NCI-H82 treated with DMSO at 0.1 percent for 48 hours (cell line): Measurements from ENCODE around the gene SLC7A5.
A peak's percentile ranks its signal among the peaks of the same experiment; 100 is the strongest.
"Not testable (repeated sequence)": the region's sequence is repeated elsewhere in the genome, so short reads cannot be mapped to it uniquely, and the experiment has no call there.

ENCODE experiments used
- DNase-seq: peaks from one replicate; lab custom pipeline; 2025; ENCODE audit not compliant: unreplicated experiment; lab: John Stamatoyannopoulos, UW

SLC7A5 gene

DNA sequence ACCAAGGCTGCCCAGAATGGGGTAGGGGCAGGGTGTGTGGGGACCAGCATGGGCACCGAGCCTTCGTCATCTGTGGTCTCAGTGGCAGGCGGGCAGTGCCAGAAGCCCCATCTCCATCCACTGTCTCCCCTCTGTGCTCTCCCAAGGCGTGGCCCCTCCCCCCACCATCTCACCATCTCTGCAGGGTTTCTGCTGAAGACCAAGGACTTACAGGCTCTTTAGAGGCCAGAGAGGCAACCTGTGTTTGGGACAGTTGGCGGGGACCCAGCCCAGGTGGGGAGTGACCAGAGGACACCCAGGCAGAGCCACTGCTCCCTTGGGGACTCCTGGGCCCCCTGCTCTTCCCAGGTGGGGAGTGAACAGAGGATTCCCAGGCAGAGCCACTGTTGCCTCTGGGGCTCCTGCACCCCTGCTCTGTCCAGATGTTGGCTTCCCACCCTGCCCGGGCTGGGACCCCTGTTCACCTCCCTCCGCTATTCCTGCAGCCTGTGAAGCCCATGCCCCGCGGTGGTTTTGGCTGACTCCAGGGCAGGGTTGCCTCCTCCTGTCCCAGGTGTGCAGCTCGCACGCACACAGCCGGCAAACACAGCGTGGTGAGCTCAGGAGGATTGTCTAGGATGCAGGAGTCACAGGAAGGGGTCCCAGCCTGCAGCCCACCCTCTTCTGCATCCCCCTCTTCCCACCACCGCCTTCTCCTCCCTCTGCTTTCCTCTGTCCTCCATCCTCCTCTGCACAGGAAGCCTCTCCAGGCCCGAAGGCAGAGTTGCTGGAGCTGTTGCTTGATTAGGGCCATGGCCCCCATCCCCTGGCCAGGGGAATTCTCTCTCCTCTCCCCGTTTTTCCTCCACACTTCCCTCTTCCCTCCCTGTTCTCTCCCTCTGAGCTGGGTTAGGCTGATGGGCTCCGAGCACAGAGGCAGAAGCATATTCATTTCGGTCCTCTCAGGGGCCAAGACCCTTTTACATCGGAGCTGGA lies 45.0 kb downstream of the SLC7A5 start:
- DNase-seq = no peak

DNA sequence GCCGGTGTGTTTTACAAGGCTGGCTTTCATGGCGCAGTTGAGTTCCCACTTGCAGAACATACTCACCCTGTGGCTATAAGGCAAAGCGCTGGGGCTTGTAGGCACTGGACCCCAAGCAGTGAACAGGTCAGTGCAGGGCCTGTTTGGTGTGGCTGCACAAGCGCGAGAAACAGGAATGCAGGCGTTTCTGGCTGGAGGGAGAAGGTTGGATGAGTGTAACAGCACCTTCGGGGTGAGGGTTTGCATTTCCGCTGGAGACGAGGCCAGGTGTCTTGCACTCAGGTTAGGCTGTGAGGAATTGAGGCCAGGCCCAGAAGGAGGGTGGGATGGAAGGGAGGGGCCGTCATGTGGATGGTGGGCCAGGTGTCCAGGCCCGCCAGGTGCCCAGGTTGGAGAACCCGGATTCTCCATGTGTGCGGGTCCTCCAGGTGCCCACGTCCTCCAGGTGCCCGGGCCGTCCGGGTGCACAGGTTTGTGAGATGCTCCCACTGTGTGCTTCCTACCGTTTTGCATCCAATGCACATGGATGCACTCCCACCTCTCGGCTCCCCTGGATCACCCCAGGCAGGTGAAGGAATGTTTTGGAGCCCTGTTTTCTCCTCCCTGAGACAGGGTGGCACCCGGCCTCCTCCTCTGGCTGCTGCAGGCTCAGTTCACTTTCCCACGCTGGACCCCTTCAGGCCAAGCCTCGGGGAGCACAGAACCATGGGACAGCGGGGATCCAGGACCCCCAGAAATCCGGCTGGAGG lies 46.0 kb downstream of the SLC7A5 start:
- no peak for DNase-seq

DNA sequence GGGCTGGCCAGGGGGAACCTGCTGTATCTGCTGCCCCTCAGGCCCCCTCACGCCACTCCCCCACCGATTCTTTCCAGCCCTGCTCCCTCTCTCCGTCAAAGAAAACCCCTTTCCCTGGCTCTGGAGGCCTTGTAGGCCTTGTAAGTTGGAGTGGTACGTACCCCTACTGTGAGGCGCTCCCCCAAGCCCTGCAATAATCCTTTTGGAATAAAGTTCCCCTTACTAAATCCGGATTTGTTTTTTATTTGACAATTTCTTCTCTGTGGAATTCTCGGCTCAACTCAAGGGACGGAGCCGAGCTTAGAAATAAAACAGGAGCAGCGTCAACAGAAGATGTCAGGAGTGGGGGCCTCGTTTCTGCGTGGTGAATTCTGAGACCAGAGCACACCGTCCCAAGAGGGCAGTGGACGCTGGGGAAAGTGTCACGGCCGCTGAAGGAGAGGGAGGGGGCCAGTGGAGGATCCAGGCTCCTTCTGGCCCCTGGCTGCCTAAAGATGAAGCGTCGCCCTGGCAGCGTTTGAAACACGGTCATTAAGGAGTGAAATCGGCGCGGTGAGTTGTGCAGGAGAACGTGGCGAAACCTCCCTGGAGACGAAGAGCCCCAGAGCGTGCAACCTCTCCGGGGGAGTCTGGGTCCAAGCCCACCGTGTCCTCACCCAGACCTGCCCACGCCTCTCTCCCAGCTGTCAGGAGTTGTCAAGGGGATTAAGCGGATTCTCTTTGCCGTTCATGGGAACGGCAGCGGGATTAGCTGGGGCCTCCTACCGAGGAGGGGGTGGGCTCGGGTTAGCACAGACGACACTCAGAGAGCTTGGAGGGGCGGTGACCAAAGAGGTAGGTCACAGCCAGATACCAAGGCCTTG lies 47.0 kb downstream of the SLC7A5 start:
- DNase-seq = peak; percentile 91

DNA sequence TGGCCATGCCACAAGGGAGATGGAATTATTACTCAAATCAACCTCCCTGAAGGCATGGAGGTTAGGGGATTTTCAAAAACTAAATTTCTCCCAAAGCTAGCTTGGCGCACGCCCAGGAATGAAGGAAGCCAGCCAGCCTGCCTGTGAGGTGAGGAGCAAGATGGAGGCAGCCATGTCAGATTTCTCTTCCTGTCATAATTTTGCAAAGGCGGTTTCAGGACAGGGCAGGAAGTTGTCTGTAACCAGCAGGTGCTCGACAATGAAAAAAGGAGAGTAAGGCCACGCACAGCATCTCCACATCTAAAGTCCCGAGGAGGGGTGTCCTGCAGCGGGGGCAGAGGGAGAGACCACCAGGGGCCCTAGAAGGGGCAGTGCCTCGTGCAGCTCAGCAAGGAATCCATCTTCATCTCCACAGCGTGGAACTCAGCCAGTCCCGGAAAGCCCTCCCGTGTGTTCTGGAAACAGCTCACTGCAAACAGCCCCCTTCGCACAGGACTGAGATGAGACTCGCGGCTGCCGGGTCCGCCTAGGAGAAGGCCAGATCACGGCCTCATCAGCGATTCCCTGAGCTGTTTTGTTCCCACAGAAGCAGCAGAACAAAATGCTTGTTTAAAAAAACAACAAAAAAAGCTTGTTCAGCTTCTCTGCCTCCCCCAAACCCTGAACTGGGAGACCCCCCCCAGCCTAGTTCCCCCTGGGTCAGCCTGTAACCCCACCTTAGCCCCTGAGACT lies 47.8 kb downstream of the SLC7A5 start:
- no peak for DNase-seq

DNA sequence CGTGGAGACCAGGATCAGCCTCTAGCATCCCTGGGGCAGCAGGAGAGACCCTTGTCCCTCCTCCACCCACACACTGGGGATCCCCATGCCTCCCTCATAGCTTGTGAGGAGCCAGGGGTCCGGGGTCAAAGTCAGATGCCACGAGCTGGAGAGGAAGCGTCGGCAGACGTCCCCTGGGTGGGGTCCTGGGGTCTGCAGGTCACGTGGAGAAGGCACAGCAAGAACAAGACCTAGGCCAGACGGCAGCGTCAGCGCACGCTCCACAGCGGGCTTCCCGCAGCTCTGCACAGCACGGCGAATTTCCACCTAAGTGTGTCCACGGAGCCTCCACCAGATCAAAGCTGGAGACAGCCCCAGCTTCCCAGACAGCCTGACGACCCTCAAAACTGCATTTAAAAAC lies 49.3 kb downstream of the SLC7A5 start:
- no peak for DNase-seq

DNA sequence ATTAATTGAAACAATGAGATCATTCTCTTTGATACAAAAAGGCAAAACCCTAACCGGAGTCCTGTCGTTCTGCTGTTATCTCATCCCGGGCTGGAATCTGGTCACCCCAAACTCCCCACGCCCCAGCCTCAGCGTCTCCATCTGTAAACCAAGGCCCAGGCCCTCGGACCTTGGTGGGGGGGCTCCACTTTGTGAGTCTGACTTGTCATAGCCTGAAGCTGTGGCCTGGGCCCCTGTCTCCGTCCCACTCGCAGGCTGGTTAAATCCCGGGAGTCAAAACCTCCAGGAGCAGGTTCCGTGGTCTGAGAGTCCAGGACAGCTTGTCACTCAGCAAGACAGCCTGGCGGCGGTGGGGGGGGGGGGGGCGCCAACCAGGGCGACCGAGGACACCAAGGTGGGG lies 50.0 kb downstream of the SLC7A5 start:
- DNase-seq = no peak

DNA sequence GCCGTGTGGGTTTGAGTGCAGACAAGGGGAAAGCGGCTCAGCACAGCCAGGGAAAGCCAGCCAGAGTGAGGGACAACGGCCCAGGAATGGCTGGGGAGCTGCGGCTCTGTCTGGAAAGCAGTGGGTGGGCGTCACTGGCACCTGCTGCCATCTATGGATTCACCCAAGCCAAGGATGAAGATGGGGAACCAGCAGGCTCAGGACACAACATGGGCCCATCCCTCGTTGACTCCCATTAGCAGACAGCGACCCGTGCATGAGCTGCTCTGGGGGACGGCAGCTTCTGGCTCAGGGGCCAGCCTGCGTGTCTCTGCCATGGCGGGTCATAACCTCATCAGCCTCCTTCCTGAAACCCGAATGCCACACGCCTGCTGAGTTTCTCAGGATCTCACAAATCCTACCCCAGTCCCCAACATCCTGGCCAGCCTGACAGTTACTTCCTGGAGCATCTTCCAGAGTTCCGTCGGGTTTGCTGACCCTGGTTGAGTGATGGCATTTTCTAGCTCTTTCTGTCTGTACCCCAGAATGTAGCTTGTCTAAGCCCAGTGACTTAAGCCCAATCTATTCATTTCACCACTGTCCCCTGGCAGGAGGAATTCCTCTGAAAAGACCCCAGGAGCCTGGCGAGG lies 50.7 kb downstream of the SLC7A5 start:
- DNase-seq = no peak

DNA sequence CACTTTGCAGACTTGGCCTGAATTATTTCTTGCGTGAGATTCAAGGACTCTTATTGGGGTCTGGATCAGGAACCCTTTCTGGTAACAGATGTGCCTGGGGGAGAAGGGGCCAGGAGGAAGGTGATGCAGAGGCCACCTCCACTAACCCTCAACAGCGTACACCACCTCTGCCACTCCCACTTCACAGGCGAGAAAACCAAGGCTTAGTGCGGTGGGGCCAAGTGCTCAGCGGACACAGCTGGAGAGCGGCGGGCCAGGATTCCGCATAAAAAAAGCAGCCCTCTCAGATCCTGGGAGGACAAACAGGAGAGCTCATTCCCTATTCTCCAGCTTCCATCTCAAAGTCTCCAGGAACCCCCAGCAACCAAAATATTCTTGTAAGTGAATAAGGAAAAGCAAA lies 51.4 kb downstream of the SLC7A5 start:
- DNase-seq = no peak

DNA sequence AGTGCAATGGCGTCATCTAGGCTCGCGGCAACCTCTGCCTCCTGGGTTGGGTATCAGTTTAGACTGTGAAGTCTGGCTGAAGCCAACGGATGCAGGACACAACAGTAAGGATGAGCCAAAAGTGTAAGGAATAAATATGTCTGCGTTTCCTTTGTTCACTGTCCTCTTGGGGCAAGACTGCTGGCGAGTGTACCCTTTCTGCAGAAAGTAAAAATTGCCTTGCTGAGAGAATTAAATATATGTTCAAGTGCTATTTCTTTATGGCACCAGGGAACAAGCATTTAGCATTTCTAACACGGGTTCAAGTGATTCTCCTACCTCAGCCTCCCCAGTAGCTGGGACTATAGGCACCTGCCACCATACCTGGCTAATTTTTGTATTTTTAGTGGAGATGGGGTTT lies 51.9 kb downstream of the SLC7A5 start:
- DNase-seq = not testable (repeated sequence)

DNA sequence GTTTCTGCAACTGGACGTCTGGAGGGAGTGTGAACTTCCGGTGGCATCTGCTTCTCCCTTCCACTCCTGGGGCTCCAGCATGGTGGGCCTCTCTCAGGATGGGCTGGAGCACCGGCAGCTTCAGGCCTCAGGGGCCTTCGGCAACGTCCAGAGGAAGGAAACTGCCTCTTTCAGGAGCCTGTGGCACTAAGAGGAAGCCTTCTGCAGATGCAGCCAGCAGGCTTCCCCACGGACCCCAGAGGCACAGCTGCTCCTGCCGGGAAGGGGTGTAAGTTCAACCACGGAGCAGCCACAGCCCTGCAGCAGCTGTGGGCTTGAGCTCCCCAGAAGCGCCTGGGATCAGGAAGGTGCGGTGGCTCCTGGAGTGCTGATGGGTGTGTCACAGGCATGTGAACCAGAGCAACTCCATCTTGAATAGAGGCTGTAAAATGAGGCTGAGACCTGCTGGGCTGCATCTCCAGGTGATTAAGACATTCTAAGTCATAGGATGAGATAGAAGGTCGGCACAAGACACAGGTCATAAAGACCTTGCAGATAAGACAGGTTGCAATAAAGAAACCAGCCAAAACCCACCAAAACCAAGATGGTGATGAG lies 52.7 kb downstream of the SLC7A5 start:
- DNase-seq = no peak

DNA sequence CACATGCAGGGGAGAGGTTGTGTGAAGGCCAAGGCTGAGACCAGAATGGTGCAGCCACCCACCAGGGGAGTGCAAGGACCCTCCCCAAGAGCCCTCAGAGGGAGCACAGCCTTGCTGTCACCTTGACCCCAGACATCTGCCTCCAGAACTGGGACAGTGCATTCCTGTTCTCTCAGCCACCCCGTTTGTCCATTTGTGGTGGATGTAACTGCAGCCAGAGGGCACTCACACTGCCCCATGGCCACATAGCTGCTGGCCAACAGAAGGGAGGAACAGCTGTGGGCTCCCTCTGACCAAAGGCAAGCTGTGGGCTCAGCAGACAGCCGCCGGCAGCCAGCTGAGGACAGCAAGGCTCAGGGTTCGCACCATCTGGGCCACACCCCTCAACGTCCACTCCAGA lies 53.7 kb downstream of the SLC7A5 start:
- DNase-seq = no peak

DNA sequence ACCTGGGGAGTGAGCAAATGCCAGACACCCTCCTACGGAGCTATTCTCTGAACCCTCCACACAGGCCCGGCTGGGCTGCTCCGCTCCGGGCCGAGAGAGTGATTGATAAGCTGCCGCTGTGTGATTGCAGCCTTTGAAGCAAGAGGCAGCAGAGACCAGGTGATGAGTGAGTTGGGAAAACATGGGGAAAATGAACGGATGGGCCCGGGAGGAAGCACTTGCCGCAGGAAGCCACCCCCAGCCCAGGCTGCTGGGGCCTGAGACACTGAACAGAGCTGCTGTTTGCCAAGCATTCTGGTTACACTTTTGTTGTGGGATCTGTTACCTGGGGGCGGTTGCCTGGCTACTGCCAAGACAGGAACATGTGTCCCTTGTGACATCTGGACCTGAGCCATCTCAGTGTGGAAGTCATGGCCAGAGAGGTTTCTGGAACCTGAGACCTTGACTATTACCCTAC lies 57.1 kb downstream of the SLC7A5 start:
- no peak for DNase-seq

DNA sequence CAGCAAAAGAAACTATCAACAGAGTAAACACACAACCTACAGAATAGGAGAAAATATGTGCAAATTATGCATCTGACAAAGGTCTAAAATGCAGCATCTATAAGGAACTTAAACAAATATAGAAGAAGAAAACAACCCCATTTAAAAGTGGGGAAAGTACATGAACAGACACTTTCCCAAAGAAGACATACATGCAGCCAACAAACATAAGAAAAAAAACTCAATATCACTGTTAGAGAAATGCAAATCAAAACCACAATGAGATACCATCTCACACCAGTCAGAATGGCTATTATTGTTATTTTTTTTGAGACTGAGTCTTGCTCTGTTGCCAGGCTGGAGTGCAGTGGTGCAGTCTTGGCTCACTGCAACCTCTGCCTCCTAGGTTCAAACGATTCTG lies 57.9 kb downstream of the SLC7A5 start:
- DNase-seq = not testable (repeated sequence)

DNA sequence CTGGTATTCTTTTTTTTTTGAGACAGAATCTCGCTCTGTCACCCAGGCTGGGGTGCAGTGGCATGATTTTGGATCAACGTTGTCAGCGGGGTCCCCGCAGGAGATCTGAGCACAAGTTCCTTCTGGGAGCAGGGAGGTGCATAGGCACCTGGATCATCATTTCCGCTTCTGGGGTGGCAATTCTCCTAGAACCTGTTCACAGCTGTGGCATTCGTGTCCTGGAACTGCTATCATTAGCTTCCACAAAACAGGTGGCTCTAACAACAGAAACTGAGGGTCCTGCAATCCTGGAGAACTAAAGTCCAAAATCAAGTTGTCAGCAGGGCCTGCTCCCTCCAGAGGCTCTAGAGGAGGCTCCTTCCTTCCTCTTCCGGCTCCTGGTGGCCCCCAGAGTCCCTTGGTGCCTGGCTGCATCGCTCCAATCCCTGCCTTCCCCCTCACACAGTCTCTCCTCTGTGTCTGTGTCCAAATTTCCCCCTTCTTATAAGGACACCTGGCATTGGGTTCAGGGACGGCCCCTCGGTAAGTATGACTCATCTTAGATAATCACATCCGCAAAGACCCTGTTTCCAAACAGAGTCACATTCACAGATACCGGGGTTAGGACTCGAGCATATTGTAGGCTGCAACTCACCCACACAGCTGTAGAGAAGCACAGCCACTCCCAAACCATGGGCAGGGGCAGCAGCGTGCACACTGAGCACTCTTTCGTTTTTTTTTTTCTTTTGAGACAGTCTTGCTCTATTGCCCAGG lies 60.0 kb downstream of the SLC7A5 start:
- no peak for DNase-seq

DNA sequence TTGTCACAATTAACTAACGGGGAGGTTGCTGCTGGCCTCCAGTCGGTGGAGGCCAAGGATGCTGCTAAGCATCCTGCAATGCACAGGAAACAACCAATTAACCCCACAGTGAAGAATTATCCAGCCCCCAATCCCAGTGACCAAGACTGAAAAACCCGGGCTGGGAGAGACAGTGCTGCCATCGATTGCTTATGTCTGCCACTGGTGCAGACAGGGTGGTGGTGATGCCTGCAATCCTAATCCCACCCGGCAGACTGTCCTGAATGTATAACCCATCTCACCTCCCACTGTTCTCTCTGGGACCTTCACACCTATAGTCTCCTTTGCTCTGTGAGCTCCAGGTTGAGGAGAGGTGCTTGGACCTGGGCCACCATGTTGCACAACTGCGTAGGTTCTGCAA lies 61.2 kb downstream of the SLC7A5 start:
- no peak for DNase-seq

DNA sequence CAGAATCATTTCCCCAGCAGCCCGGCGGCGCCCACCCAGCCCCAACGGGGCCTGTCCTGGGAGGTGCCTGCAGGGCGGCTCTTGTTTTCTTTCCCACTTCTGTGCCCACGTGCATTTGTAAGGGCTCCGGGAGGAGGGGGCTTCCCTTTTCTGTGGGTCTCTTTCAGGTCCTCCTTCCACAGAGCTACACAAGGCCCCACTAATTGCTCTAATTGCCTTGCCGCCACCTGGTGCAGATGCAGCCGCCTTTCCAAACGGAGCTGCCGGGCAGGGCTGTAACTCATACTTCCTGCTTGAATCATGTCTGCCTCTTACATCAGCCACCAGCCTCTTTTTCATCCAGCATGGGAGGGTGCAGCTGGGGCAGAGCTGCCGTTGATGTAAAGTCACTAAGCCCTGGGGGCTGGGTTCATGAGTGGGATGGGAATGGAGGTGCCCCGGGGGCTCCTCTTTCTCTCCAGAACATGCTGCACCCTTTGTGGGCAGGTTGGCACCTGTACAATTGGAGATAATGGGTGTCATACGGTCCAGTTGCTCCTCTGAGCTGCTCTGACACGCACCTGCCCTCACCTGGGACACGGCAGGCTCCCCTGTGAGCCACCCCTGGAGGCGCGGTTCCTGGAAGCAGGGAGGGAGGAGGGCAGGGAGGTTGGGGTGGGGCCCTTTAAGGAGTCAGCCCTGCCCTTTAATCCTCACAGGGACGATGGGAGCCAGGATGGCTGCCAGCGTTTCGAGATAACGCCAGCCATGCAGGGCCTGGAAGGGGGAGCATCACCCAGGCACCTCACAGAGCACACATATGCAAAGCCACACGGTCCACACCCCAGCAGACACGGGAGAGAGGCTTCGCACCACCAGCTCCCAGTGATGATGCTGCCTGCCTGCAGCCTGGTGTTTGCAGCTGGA lies 62.4 kb downstream of the SLC7A5 start:
- DNase-seq = peak; percentile 54

DNA sequence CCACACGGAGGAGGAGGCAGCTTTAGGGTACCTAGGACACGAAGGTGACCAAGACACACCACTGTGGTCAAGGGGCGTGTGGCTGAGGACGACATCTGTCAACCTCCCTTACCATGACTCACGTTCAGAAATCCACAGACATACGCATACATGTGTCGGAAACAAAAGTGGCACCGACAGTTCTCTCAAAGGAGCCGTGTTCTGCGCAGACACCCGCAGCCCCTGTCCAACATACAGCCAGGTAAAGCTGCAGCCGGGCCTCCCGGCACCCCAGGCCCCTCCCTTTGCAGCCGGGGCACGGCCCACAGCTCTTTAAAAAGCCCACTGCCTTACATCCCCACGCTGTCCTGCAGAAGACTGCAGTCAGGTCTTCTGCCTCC lies 63.1 kb downstream of the SLC7A5 start:
- DNase-seq = no peak

DNA sequence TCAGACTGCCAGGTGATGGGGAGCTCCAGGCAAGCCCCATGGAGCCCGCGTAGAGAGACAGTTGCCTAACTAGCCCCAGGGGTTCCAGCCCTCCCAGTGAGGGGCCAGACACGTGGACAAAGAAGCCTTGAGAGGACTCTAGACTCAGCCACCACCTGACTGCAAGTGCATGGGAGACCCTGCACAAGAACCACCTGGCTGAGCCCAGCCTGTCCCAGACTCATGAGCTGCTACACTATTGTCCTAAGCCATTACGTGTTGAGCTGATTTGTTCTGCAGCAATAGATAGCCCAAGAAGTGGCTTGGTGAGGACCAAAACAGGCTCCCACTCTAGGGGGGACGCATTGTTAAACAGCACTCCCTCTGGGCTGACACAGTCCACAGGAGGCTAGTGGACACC lies 65.9 kb downstream of the SLC7A5 start:
- no peak for DNase-seq
